Astrocyte (in vitro differentiated cells and primary cell): ENCODE data around the gene NSL1. TPM values are rescaled to one million over a fixed set of nuclear protein-coding genes. Genes with fewer than 3 reads are reported as not detected.

Source experiments
- DNase-seq: peaks from one replicate; pipeline ENCODE4 v3.0.0-alpha.2; 2010; ENCODE audit warnings: low read depth
- FAIRE-seq: peaks from 2 replicates; lab custom pipeline; 2011; peaks lifted over from hg19 to GRCh38; lab: Jason Lieb, UNC
- H2AFZ ChIP-seq: 2 replicates; pipeline ENCODE4 v1.6.0; 2012; ENCODE audit warnings: low read depth, low read length, inconsistent platforms
- H3K27ac ChIP-seq: 2 replicates; pipeline ENCODE4 v1.5.1; 2011; ENCODE audit warnings: low read depth, low read length, inconsistent platforms
- H3K27me3 ChIP-seq: 2 replicates; pipeline ENCODE4 v1.6.0; 2011; ENCODE audit warnings: low read length, inconsistent platforms; ENCODE audit not compliant: insufficient read depth
- H3K36me3 ChIP-seq: 2 replicates; pipeline ENCODE4 v1.5.1; 2011; ENCODE audit warnings: low read length, inconsistent platforms; ENCODE audit not compliant: insufficient read depth
- H3K4me1 ChIP-seq: 2 replicates; pipeline ENCODE4 v1.5.1; 2011; ENCODE audit warnings: low read length, inconsistent platforms; ENCODE audit not compliant: insufficient read depth
- H3K4me2 ChIP-seq: 2 replicates; pipeline ENCODE4 v1.6.0; 2012; ENCODE audit warnings: low read length, inconsistent platforms
- H3K4me3 ChIP-seq: 2 replicates; pipeline ENCODE4 v1.5.1; 2011; ENCODE audit warnings: low read depth, mild to moderate bottlenecking, low read length, inconsistent platforms; ENCODE audit not compliant: insufficient read depth
- H3K79me2 ChIP-seq: 2 replicates; pipeline ENCODE4 v1.6.0; 2012; ENCODE audit warnings: mild to moderate bottlenecking, low read length, inconsistent platforms; ENCODE audit not compliant: insufficient read depth
- H3K9ac ChIP-seq: 2 replicates; pipeline ENCODE4 v1.6.0; 2012; ENCODE audit warnings: mild to moderate bottlenecking, low read length, inconsistent platforms
- H3K9me3 ChIP-seq: 2 replicates; pipeline ENCODE4 v1.5.1; 2012; ENCODE audit warnings: low read depth, mild to moderate bottlenecking, low read length, inconsistent platforms; ENCODE audit not compliant: insufficient read depth
- H4K20me1 ChIP-seq: 2 replicates; pipeline ENCODE4 v1.6.0; 2012; ENCODE audit warnings: low read length, inconsistent platforms; ENCODE audit not compliant: insufficient read depth
- H3K27ac Mint-ChIP-seq: one replicate; pipeline ENCODE4 v1.8.0; 2021; ENCODE audit warnings: mild to moderate bottlenecking, mixed read lengths; ENCODE audit not compliant: unreplicated experiment
- H3K27me3 Mint-ChIP-seq: one replicate; pipeline ENCODE4 v1.8.0; 2021; ENCODE audit warnings: low read depth, mixed read lengths; ENCODE audit not compliant: unreplicated experiment
- H3K36me3 Mint-ChIP-seq: one replicate; pipeline ENCODE4 v1.8.0; 2021; ENCODE audit warnings: low read depth, mixed read lengths; ENCODE audit not compliant: unreplicated experiment
- H3K4me1 Mint-ChIP-seq: one replicate; pipeline ENCODE4 v1.8.0; 2021; ENCODE audit warnings: low read depth, mixed read lengths; ENCODE audit not compliant: unreplicated experiment
- H3K4me3 Mint-ChIP-seq: one replicate; pipeline ENCODE4 v1.8.0; 2021; ENCODE audit warnings: mild to moderate bottlenecking, moderate library complexity, mixed read lengths; ENCODE audit not compliant: unreplicated experiment
- H3K9me3 Mint-ChIP-seq: one replicate; pipeline ENCODE4 v1.8.0; 2021; ENCODE audit warnings: mild to moderate bottlenecking, mixed read lengths; ENCODE audit not compliant: unreplicated experiment
- EZH2 ChIP-seq: IDR thresholded peaks from 2 replicates; pipeline ENCODE4 v1.6.1; 2012; ENCODE audit warnings: mild to moderate bottlenecking, low read length, inconsistent platforms; ENCODE audit not compliant: insufficient read depth
- total RNA-seq: library from RNA; stranded (reverse); gene quantifications from 2 replicates; pipeline ENCODE4 v1.2.1, GENCODE V29; 2021
- TF ChIP-seq, protein P1 (sequence below): IDR thresholded peaks from 2 replicates; pipeline ENCODE4 v1.5.1; 2011; ENCODE audit warnings: low read depth, mild to moderate bottlenecking, inconsistent platforms, low read length, moderate library complexity; ENCODE audit not compliant: insufficient read depth

NSL1 gene
- total RNA-seq, 1 donor from 2014 or later, result 22.6 TPM

DNA sequence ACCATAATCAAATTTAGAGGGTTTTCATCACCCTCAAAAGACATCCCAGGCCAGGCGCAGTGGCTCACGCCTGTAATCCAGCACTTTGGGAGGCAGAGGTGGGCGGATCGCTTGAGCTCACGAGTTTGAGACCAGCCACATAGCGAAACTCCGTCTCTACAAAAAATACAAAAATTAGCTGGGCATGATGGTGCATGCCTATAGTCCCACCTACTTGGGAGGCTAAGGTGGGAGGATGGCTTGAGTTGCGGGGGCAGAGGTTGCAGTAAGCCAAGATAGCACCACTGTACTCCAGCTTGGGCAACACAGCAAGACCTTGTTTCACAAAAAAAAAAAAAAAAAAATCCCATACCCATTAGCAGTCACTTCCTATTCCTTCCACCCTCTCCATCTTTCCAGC, 58.5 kb downstream of the NSL1 start:
- Mint-ChIP-seq H3K27me3 (no peaks in the 10 kb centered on the region), H3K36me3 (peaks cover 2% of the 10 kb centered on the region), H3K4me1 (peaks cover 6% of the 10 kb centered on the region), H3K27ac (no peak overlapping the region), H3K4me3 (no peak overlapping the region), H3K9me3 (no peaks in the 10 kb centered on the region)
- H3K9ac ChIP-seq, result no peak overlapping the region
- no peaks in the 10 kb centered on the region for H3K4me1 ChIP-seq
- FAIRE-seq (no peak), DNase-seq (no peak)
- no peaks in the 10 kb centered on the region for H3K79me2 ChIP-seq
- no peaks in the 10 kb centered on the region for H4K20me1 ChIP-seq
- H2AFZ ChIP-seq, result no peak overlapping the region
- peaks cover 4% of the 10 kb centered on the region for H3K36me3 ChIP-seq
- H3K4me3 ChIP-seq, result no peak overlapping the region
- TF ChIP-seq EZH2, result no peak
- TF ChIP-seq, protein P1, sequence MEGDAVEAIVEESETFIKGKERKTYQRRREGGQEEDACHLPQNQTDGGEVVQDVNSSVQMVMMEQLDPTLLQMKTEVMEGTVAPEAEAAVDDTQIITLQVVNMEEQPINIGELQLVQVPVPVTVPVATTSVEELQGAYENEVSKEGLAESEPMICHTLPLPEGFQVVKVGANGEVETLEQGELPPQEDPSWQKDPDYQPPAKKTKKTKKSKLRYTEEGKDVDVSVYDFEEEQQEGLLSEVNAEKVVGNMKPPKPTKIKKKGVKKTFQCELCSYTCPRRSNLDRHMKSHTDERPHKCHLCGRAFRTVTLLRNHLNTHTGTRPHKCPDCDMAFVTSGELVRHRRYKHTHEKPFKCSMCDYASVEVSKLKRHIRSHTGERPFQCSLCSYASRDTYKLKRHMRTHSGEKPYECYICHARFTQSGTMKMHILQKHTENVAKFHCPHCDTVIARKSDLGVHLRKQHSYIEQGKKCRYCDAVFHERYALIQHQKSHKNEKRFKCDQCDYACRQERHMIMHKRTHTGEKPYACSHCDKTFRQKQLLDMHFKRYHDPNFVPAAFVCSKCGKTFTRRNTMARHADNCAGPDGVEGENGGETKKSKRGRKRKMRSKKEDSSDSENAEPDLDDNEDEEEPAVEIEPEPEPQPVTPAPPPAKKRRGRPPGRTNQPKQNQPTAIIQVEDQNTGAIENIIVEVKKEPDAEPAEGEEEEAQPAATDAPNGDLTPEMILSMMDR, result no peak
- no peak overlapping the region for H3K27ac ChIP-seq
- no peak overlapping the region for H3K4me2 ChIP-seq
- H3K27me3 ChIP-seq, result no peaks in the 10 kb centered on the region
- no peaks in the 10 kb centered on the region for H3K9me3 ChIP-seq

DNA sequence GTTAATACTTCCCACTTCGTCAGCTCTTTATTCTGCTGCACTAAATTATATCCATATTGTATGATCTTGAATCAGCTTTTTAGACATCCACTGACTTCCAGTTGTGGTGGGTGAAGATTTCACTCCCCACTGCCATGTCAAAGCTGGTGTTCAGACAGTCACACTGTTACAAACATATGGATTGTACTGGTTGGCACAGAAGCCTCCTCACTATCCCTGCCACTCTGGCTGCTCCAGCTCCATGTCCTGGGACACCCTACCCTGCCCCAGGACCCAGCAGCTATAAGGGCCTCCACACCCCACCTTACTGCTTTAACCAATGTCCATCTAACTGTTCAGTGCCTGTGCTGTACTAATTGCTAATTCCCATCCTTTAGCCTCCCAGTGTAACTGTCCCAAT, 59.9 kb downstream of the NSL1 start:
- Histone ChIP-seq H3K36me3 (peaks cover 4% of the 10 kb centered on the region), H3K27me3 (no peaks in the 10 kb centered on the region), H4K20me1 (no peaks in the 10 kb centered on the region), H3K9ac (no peak overlapping the region), H3K27ac (no peak overlapping the region), H3K4me2 (no peak overlapping the region), H3K4me1 (no peaks in the 10 kb centered on the region), H2AFZ (no peak overlapping the region), H3K9me3 (no peaks in the 10 kb centered on the region), H3K4me3 (no peak overlapping the region), H3K79me2 (no peaks in the 10 kb centered on the region)
- no peak for TF ChIP-seq EZH2
- TF ChIP-seq, protein P1, result no peak
- no peaks in the 10 kb centered on the region for H3K27me3 Mint-ChIP-seq
- peaks cover 4% of the 10 kb centered on the region for H3K9me3 Mint-ChIP-seq
- H3K27ac Mint-ChIP-seq, result no peak overlapping the region
- peaks cover 5% of the 10 kb centered on the region for H3K36me3 Mint-ChIP-seq
- H3K4me1 Mint-ChIP-seq, result peaks cover 14% of the 10 kb centered on the region
- H3K4me3 Mint-ChIP-seq, result no peak overlapping the region
- no peak for FAIRE-seq
- no peak for DNase-seq

GRCh38 chr1:212728606-212729005, 63.0 kb downstream of the NSL1 start:
- H3K36me3 ChIP-seq, result no peaks in the 10 kb centered on the region
- no peaks in the 10 kb centered on the region for H3K9me3 ChIP-seq
- peak overlapping the region; percentile 43 for H3K27ac Mint-ChIP-seq

More at GRCh38 chr1:212728606-212729005, 63.0 kb downstream of the NSL1 start:
- H3K4me2 ChIP-seq, result no peak overlapping the region
- FAIRE-seq (no peak), DNase-seq (no peak)
- no peak overlapping the region for H3K4me3 ChIP-seq
- Mint-ChIP-seq H3K4me3 (no peak overlapping the region), H3K27me3 (no peaks in the 10 kb centered on the region), H3K9me3 (peaks cover 4% of the 10 kb centered on the region), H3K36me3 (peaks cover 11% of the 10 kb centered on the region), H3K4me1 (peaks cover 14% of the 10 kb centered on the region)
- no peak overlapping the region for H3K9ac ChIP-seq
- no peaks in the 10 kb centered on the region for H3K79me2 ChIP-seq
- peak overlapping the region; percentile 70 for H3K27ac ChIP-seq
- no peak overlapping the region for H2AFZ ChIP-seq
- no peaks in the 10 kb centered on the region for H3K27me3 ChIP-seq
- no peaks in the 10 kb centered on the region for H4K20me1 ChIP-seq
- TF ChIP-seq, protein P1, result no peak
- TF ChIP-seq EZH2, result no peak
- no peaks in the 10 kb centered on the region for H3K4me1 ChIP-seq
